HG02678 (cell line): Measurements from ENCODE around the gene SLC30A3.
"Not testable (repeated sequence)": the region's sequence is repeated elsewhere in the genome, so short reads cannot be mapped to it uniquely, and the experiment has no call there.

Experiments
- ATAC-seq: cut with Tn5 transposase; IDR thresholded peaks from one replicate; pipeline ENCODE4 v1.9.1; 2021; ENCODE audit warnings: mild to moderate bottlenecking, moderate library complexity; ENCODE audit not compliant: unreplicated experiment

Gene SLC30A3

GRCh38 chr2:27285481-27285880 lies 22.6 kb upstream of the SLC30A3 start:
- no peak for ATAC-seq

GRCh38 chr2:27284996-27285395 lies 22.1 kb upstream of the SLC30A3 start:
- no peak for ATAC-seq

- no peak for ATAC-seq
These were observed 20.0 kb upstream of the SLC30A3 start for GRCh38 chr2:27282892-27283291.

GRCh38 chr2:27281855-27282559 lies 19.2 kb upstream of the SLC30A3 start, which contains the start of gene TRIM54:
TSS of gene TRIM54 (plus strand) at chr2:27282429. CDS start at chr2:27282732, 303 bp downstream.
- ATAC-seq, result no peak

GRCh38 chr2:27281442-27281841 lies 18.6 kb upstream of the SLC30A3 start:
- ATAC-seq, result no peak

GRCh38 chr2:27280826-27281225 lies 18.0 kb upstream of the SLC30A3 start:
- no peak for ATAC-seq

GRCh38 chr2:27278010-27278409 lies 15.2 kb upstream of the SLC30A3 start:
- no peak for ATAC-seq

- ATAC-seq, result no peak
These were observed 12.6 kb upstream of the SLC30A3 start, which contains the start of gene DNAJC5G for GRCh38 chr2:27275211-27276150. TSS of gene DNAJC5G (plus strand) at chr2:27275433. CDS start at chr2:27276729, 1,296 bp downstream.

- not testable (repeated sequence) for ATAC-seq
These were observed 10.0 kb upstream of the SLC30A3 start for GRCh38 chr2:27272537-27273522.

- no peak for ATAC-seq
These were observed 8.9 kb upstream of the SLC30A3 start for GRCh38 chr2:27271631-27272340.

GRCh38 chr2:27270670-27271069 lies 7.8 kb upstream of the SLC30A3 start:
- no peak for ATAC-seq

GRCh38 chr2:27270131-27270530 lies 7.3 kb upstream of the SLC30A3 start:
- no peak for ATAC-seq

GRCh38 chr2:27268296-27268695 lies 5.4 kb upstream of the SLC30A3 start:
- ATAC-seq, result not testable (repeated sequence)

GRCh38 chr2:27265536-27265870 lies 2.7 kb upstream of the SLC30A3 start:
- ATAC-seq, result no peak

- ATAC-seq, result no peak
These were observed 2.1 kb upstream of the SLC30A3 start for GRCh38 chr2:27264753-27265535.

- ATAC-seq, result no peak
These were observed 1.5 kb upstream of the SLC30A3 start for GRCh38 chr2:27264253-27264752.

GRCh38 chr2:27263287-27264252 lies 723 bp upstream of the SLC30A3 start:
- no peak for ATAC-seq

- ATAC-seq, result no peak
These were observed 935 bp downstream of the SLC30A3 start for GRCh38 chr2:27261926-27262298.
